BLaER1 treated with 17β-estradiol and CSF1 and Interleukin-3, amounts not matched to agents 10 nM and 100 nM (cell line): Measurements from ENCODE around the gene PLCB1.
"Not testable (repeated sequence)": the region's sequence is repeated elsewhere in the genome, so short reads cannot be mapped to it uniquely, and the experiment has no call there.

Experiments used
- H3K27ac ChIP-seq, 11 experiments: shearing (Covaris generic); formaldehyde crosslinking; 2 replicates each; pipeline ENCODE4 v1.8.1; 2022
- H3K27me3 ChIP-seq, 11 experiments: shearing (Covaris generic); formaldehyde crosslinking; 2 replicates each; pipeline ENCODE4 v1.8.1; 2022
- H3K36me3 ChIP-seq, 11 experiments: shearing (Covaris generic); formaldehyde crosslinking; 2 replicates each; pipeline ENCODE4 v1.8.1; 2022
- H3K4me1 ChIP-seq, 10 experiments: shearing (Covaris generic); formaldehyde crosslinking; 2 replicates each; pipeline ENCODE4 v1.8.1; 2022
- H3K4me2 ChIP-seq, 11 experiments: shearing (Covaris generic); formaldehyde crosslinking; 2 replicates each; pipeline ENCODE4 v1.8.1; 2022
- H3K4me3 ChIP-seq, 10 experiments: shearing (Covaris generic); formaldehyde crosslinking; 2 replicates each; pipeline ENCODE4 v1.8.1; 2022
- H3K9ac ChIP-seq, 11 experiments: shearing (Covaris generic); formaldehyde crosslinking; 2 replicates each; pipeline ENCODE4 v1.8.1; 2022
- H3K9me3 ChIP-seq, 11 experiments: shearing (Covaris generic); formaldehyde crosslinking; replicated peaks in 1 of 11; 2 replicates each; pipeline ENCODE4 v1.8.1; 2022
- H4K20me1 ChIP-seq, 11 experiments: shearing (Covaris generic); formaldehyde crosslinking; 2 replicates each; pipeline ENCODE4 v1.8.1; 2022
- Cebpa-rat ChIP-seq, 11 experiments: shearing (Covaris generic); IDR thresholded peaks; 2 replicates each; pipeline ENCODE4 v1.8.1; 2022

PLCB1 gene

DNA sequence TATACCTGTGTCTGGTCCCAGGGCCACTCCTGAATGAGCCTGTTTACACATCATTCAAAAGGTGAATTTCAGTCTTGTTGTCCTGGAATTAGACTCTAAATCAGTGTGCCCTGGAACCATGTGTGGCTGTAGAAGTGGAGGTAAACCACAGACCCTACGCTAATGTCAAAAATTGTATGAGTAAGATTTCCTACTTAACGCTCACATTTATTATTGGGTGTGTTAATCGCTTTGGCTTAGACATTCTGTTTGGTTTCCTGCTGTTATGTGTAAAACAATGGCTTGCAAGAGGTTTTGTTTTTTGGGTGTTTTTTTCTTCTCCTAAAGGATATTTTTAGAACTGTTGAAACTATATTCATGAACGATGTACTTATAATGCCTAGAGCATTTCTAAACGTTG lies 19.3 kb downstream of the PLCB1 start:
- H3K27ac ChIP-seq, result peak overlapping the region in 6 of 11 experiments; percentile 5 to 46 (median 32); a peak in 5 of 22 replicates
- peaks cover 61 to 93% (median 75%) of the 10 kb centered on the region in 10 experiments for H3K4me1 ChIP-seq

GRCh38 chr20:8152183-8152582 lies 20.1 kb downstream of the PLCB1 start:
- no peak overlapping the region for H3K4me3 ChIP-seq
- no peak overlapping the region for H3K9ac ChIP-seq
- H3K36me3 ChIP-seq, result peaks cover 0 to 4% (median 0%) of the 10 kb centered on the region in 11 experiments; a peak in 2 of 22 replicates
- H4K20me1 ChIP-seq, result no peaks in the 10 kb centered on the region
- no peaks in the 10 kb centered on the region for H3K27me3 ChIP-seq
- no peak for TF ChIP-seq Cebpa-rat (IDR thresholded peaks at IDR 0.05)
- H3K27ac ChIP-seq, result peak overlapping the region in 3 of 11 experiments; percentile 29 to 46 (median 39); a peak in 2 of 22 replicates
- peaks cover 69 to 92% (median 80%) of the 10 kb centered on the region in 10 experiments for H3K4me1 ChIP-seq
- peaks cover 0 to 2% (median 0%) of the 10 kb centered on the region in 11 experiments; a peak in 1 of 22 replicates for H3K9me3 ChIP-seq
- peak overlapping the region in 9 of 11 experiments; percentile 0 to 81 (median 55); a peak in 16 of 22 replicates for H3K4me2 ChIP-seq

More for the DNA sequence above, 19.3 kb downstream of the PLCB1 start:
- no peaks in the 10 kb centered on the region for H3K9me3 ChIP-seq
- H3K36me3 ChIP-seq, result peaks cover 0 to 4% (median 0%) of the 10 kb centered on the region in 11 experiments; a peak in 2 of 22 replicates
- H4K20me1 ChIP-seq, result no peaks in the 10 kb centered on the region
- peak overlapping the region; percentile 3 to 81 (median 55); a peak in 21 of 22 replicates for H3K4me2 ChIP-seq
- no peak overlapping the region for H3K4me3 ChIP-seq
- no peak for TF ChIP-seq Cebpa-rat (IDR thresholded peaks at IDR 0.05)
- peak overlapping the region in 1 of 11 experiments; percentile 3; a peak in 1 of 22 replicates for H3K9ac ChIP-seq
- no peaks in the 10 kb centered on the region for H3K27me3 ChIP-seq

- peak overlapping the region in 10 of 11 experiments; percentile 29 to 81 (median 69); a peak in 17 of 22 replicates for H3K4me2 ChIP-seq
- peaks cover 0 to 4% (median 0%) of the 10 kb centered on the region in 11 experiments; a peak in 5 of 22 replicates for H3K36me3 ChIP-seq
- no peak overlapping the region for H3K4me3 ChIP-seq
- H4K20me1 ChIP-seq, result no peaks in the 10 kb centered on the region
- TF ChIP-seq Cebpa-rat (IDR thresholded peaks at IDR 0.05), result no peak
- H3K27ac ChIP-seq, result peak overlapping the region in 5 of 11 experiments; percentile 40 to 64 (median 59); a peak in 6 of 22 replicates
- no peak overlapping the region for H3K9ac ChIP-seq
- H3K9me3 ChIP-seq, result peaks cover 0 to 8% (median 1%) of the 10 kb centered on the region in 11 experiments; a peak in 16 of 22 replicates
- no peaks in the 10 kb centered on the region for H3K27me3 ChIP-seq
- H3K4me1 ChIP-seq, result peaks cover 66 to 86% (median 76%) of the 10 kb centered on the region in 10 experiments
Observed at GRCh38 chr20:8152847-8153246, 20.8 kb downstream of the PLCB1 start.

- H3K4me1 ChIP-seq, result peaks cover 60 to 80% (median 70%) of the 10 kb centered on the region in 10 experiments
- H3K4me3 ChIP-seq, result no peak overlapping the region
- H3K27me3 ChIP-seq, result no peaks in the 10 kb centered on the region
Observed at GRCh38 chr20:8153281-8153908, 21.3 kb downstream of the PLCB1 start.

DNA sequence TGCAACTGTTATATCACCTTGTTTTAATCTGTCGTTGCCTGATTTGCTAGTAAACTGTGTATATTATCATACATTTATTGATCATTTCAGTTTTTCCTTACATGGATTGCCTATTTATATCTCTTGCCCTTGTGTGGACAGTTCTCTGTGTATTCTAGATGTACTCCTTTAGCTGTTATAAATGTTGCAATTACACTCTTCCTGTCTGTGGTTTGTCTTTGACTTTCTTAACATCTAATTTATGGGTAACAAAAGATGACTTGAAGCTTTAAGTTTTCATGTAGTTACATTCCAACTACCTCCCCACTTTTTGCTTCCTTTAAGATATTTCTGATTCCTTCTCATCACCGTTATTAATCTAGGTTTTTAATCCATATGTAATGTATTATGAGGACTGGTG lies 22.6 kb downstream of the PLCB1 start:
- peaks cover 17 to 26% (median 19%) of the 10 kb centered on the region in 11 experiments for H3K9me3 ChIP-seq
- peaks cover 0 to 19% (median 12%) of the 10 kb centered on the region in 11 experiments; a peak in 15 of 22 replicates for H3K36me3 ChIP-seq
- no peak for TF ChIP-seq Cebpa-rat (IDR thresholded peaks at IDR 0.05)
- peak overlapping the region; percentile 28 to 81 (median 71) for H3K4me2 ChIP-seq
- no peak overlapping the region for H3K4me3 ChIP-seq
- H4K20me1 ChIP-seq, result no peaks in the 10 kb centered on the region
- H3K4me1 ChIP-seq, result peaks cover 58 to 72% (median 67%) of the 10 kb centered on the region in 10 experiments
- no peak overlapping the region; a peak in 1 of 22 replicates for H3K9ac ChIP-seq
- H3K27me3 ChIP-seq, result no peaks in the 10 kb centered on the region
- peak overlapping the region in 9 of 11 experiments; percentile 3 to 72 (median 59); a peak in 16 of 22 replicates for H3K27ac ChIP-seq

More at GRCh38 chr20:8153281-8153908, 21.3 kb downstream of the PLCB1 start:
- Histone ChIP-seq H3K27ac (peak overlapping the region in 7 of 11 experiments; percentile 23 to 64 (median 58); a peak in 12 of 22 replicates), H3K9me3 (peaks cover 4 to 14% (median 7%) of the 10 kb centered on the region in 11 experiments; a peak in 20 of 22 replicates), H4K20me1 (no peaks in the 10 kb centered on the region), H3K4me2 (peak overlapping the region; percentile 26 to 81 (median 69)), H3K9ac (0 out of 22 replicates have a peak overlapping the region, but pooled peaks of 1 of the 11 experiments have one; percentile 20), H3K36me3 (peaks cover 0 to 7% (median 0%) of the 10 kb centered on the region in 11 experiments; a peak in 7 of 22 replicates)
- no peak for TF ChIP-seq Cebpa-rat (IDR thresholded peaks at IDR 0.05)

GRCh38 chr20:8155229-8155628 lies 23.2 kb downstream of the PLCB1 start:
- Histone ChIP-seq H3K4me1 (peaks cover 58 to 72% (median 67%) of the 10 kb centered on the region in 10 experiments), H3K27ac (peak overlapping the region in 9 of 11 experiments; percentile 3 to 72 (median 59); a peak in 15 of 22 replicates), H3K36me3 (peaks cover 0 to 22% (median 13%) of the 10 kb centered on the region in 11 experiments; a peak in 15 of 22 replicates), H4K20me1 (no peaks in the 10 kb centered on the region), H3K9me3 (peaks cover 18 to 31% (median 25%) of the 10 kb centered on the region in 11 experiments), H3K4me2 (peak overlapping the region; percentile 28 to 81 (median 71); a peak in 21 of 22 replicates), H3K4me3 (no peak overlapping the region), H3K9ac (no peak overlapping the region), H3K27me3 (no peaks in the 10 kb centered on the region)
- no peak for TF ChIP-seq Cebpa-rat (IDR thresholded peaks at IDR 0.05)

DNA sequence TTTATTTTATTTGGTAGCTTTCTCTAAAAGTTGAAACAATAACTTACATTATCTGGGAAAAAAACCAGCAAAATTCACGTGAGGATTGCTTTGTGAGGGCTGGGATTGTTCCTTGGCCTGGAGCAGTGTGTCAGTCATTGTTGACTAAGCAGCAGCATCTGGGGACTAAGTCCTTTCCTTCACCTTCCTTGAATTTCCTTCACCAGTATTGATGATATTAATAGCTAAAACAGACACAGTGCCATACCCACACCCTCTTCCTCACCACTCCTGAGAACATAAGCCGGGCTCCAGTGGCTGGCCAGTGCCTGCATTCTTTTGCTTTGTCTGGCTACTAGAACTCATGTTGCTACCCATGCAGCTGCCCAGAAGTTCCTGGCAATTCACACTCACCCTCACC lies 23.7 kb downstream of the PLCB1 start:
- Histone ChIP-seq H3K4me3 (no peak overlapping the region), H3K27me3 (no peaks in the 10 kb centered on the region), H4K20me1 (no peaks in the 10 kb centered on the region), H3K9me3 (peaks cover 18 to 35% (median 29%) of the 10 kb centered on the region in 11 experiments), H3K27ac (peak overlapping the region in 8 of 11 experiments; percentile 18 to 64 (median 56); a peak in 15 of 22 replicates), H3K4me1 (peaks cover 58 to 68% (median 64%) of the 10 kb centered on the region in 10 experiments), H3K4me2 (peak overlapping the region; percentile 48 to 81 (median 72); a peak in 21 of 22 replicates), H3K9ac (no peak overlapping the region), H3K36me3 (peaks cover 0 to 22% (median 13%) of the 10 kb centered on the region in 11 experiments; a peak in 15 of 22 replicates)
- TF ChIP-seq Cebpa-rat (IDR thresholded peaks at IDR 0.05), result no peak

- Histone ChIP-seq H3K4me3 (no peak overlapping the region), H4K20me1 (no peaks in the 10 kb centered on the region), H3K27ac (peak overlapping the region in 9 of 11 experiments; percentile 5 to 64 (median 55); a peak in 14 of 22 replicates), H3K4me1 (peaks cover 55 to 64% (median 61%) of the 10 kb centered on the region in 10 experiments), H3K27me3 (no peaks in the 10 kb centered on the region), H3K4me2 (peak overlapping the region; percentile 48 to 81 (median 72); a peak in 21 of 22 replicates), H3K9me3 (peaks cover 18 to 35% (median 29%) of the 10 kb centered on the region in 11 experiments), H3K9ac (no peak overlapping the region), H3K36me3 (peaks cover 0 to 22% (median 13%) of the 10 kb centered on the region in 11 experiments; a peak in 15 of 22 replicates)
- no peak for TF ChIP-seq Cebpa-rat (IDR thresholded peaks at IDR 0.05)
Observed at GRCh38 chr20:8156235-8157079, 24.4 kb downstream of the PLCB1 start.

- Histone ChIP-seq H3K4me3 (peak overlapping the region in 2 of 10 experiments; percentile 8 to 22; a peak in 2 of 20 replicates), H3K36me3 (peaks cover 0 to 28% (median 13%) of the 10 kb centered on the region in 11 experiments; a peak in 15 of 22 replicates), H3K4me1 (peaks cover 31 to 42% (median 38%) of the 10 kb centered on the region in 10 experiments), H3K9me3 (peaks cover 18 to 35% (median 29%) of the 10 kb centered on the region in 11 experiments)
- H3K9ac ChIP-seq, H4K20me1 ChIP-seq, H3K4me2 ChIP-seq, H3K27ac ChIP-seq, H3K27me3 ChIP-seq: not testable (repeated sequence)
Observed at GRCh38 chr20:8159217-8159616, 27.2 kb downstream of the PLCB1 start.
